RPMI8226 (cell line): ENCODE results near the gene WNK2.
"Not testable (repeated sequence)": the region's sequence is repeated elsewhere in the genome, so short reads cannot be mapped to it uniquely, and the experiment has no call there.

Experiments used
- DNase-seq: peaks from one replicate; pipeline ENCODE4 v3.0.0-alpha.2; 2015

The WNK2 gene

GRCh38 chr9:93183663-93184431 lies at the start of gene WNK2:
Gene WNK2, plus strand, starts transcription at chr9:93184139. Its CDS starts 791 bp downstream, at chr9:93184930.
- DNase-seq: peak; percentile 69

DNA sequence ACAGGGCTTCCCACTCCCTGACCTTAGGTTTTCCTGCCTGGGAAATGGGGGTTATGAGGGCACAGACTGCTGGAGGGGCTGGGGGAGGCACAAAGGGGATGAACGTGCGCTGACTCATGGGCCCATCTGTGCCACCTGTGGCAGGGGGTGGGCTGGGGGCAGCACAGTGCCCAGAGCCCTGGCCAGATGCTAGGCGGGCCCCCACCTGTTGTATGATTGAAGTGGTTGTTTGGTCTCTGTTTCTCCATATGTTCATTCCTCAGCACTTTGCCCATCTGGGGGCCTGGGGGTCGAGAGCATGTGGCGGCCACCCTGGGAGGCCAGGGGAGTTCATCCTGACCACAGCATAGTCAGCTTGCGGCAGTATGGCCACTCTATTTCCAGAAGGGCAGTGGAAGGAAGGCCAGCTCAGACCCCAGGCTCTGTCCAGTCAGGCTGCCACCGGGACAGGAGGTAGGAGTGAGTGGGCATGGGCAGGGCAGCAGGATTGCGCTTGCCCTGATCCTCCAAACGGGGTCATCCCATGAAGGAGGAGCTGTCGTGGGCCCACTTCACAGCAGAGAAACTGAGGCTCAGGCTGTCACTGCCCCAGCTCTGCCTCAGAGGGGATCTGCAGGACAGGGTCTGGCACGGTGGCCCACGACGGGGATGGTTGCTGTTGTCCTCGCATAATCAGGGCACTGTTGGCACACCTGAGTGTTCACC lies 49.0 kb upstream of the WNK2 start:
- DNase-seq: no peak

DNA sequence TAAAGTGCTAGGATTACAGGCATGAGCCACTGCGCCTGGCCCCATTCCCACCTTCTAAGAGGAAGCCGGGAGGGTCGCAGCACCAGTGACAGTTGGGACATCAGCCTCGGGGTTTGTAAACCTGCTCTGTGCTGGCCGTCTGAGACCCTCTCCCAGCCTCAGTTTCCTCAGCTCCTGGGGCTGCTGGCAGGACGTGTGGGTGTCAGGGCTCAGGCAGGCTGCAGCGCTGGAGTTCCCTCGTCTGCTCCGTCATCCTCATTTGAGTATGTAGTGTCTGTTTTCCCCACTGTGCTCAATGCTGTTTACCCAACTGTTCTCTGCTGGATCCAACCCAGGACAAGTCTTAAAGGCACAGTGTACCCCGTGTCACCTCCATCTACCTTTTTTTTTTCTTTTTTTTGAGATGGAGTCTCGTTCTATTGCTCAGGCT lies 47.9 kb upstream of the WNK2 start:
- no peak for DNase-seq

- no peak for DNase-seq
Measured at GRCh38 chr9:93137362-93137761, 46.6 kb upstream of the WNK2 start.

GRCh38 chr9:93138171-93138764 lies 45.7 kb upstream of the WNK2 start:
- DNase-seq: no peak

GRCh38 chr9:93139365-93140182 lies 44.4 kb upstream of the WNK2 start:
- peak; percentile 86 for DNase-seq

GRCh38 chr9:93141771-93142483 lies 42.0 kb upstream of the WNK2 start:
- DNase-seq: peak; percentile 57

DNA sequence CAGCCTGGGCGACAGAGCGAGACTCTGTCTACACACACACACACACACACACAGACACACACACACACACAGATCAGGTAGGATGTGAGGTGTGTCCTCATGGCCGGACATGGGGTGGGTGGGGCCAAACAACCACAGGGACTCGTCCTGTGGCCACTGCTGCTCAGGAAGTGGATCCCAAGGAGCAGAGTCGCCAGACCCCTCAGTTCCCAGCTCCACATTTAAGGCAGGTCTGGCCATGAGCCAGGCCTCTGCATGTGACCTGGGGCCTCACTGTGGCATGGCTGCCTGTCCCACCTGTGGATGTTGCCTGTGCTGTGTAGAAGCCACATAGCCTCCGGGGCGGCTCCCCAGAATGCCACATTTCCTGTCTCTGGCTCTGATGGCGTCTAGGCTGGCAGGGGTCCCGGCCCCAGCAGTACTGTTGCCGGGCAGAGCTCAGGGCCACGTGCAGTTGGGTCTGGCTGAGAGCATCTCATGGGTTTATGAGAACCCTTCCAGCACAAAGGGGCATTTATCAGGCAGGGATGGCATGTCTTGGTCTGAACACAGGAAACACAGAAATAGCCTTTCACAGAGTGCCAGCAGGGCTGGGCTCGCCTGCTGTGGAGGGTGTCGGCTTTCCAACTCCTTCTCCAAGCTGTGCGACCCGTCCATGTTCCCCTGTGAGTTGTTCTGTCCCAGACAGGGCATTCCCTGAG lies 40.0 kb upstream of the WNK2 start:
- peak; percentile 87 for DNase-seq

DNA sequence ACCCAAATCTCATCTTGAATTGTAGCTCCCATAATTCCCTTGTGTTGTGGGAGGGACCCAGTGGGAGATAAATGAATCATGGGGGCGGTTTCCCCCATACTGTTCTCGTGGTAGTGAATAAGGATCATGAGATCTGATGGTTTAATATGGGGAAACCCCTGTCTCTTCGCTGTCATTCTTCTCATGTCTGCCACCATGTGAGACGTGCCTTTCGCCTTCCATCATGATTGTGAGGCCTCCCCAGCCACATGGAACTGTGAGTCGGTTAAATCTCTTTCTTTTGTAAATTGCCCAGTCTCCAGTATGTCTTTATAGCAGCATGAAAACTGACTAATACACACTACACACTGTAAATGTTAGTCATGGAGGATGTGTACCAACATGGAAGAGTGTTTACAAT lies 37.2 kb upstream of the WNK2 start:
- not testable (repeated sequence) for DNase-seq

DNA sequence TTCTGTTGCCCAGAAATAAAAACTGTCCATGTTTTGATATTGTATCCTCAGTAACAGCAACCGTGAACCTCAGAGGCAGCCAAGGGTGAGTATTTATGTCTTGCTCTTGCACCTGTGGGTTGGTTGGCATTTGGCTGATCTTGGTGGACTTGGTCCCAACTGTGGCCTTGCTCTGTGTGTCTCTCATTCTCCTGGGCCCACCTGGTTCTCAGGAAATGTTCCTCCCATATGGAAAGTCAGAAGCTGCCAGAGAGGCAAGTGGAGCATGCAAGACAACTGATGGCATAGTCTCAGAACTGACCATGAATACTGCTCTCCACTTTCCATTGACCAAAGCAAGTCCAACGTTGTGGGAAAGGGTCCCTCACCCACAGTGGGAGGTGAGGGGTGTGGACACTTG lies 36.3 kb upstream of the WNK2 start:
- no peak for DNase-seq

DNA sequence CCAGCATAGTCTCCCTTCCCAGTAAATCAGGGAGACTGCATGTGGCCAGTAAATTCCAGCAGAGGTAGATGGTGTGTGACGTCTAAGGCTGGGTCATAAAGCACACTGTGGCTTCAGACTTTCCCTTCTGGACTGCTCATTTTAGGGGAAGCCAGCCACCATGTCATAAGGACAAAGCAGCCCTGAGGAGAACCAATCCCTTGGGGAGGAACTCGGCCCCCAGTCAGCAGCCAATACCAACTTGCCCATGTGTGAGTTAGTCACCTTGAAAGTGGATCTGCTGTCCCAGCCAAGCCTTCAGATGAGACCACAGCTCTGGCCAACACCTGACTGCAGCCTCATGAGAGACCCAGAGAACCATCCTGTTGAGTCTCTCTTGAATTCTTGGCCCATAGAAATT lies 35.2 kb upstream of the WNK2 start:
- DNase-seq: no peak

DNA sequence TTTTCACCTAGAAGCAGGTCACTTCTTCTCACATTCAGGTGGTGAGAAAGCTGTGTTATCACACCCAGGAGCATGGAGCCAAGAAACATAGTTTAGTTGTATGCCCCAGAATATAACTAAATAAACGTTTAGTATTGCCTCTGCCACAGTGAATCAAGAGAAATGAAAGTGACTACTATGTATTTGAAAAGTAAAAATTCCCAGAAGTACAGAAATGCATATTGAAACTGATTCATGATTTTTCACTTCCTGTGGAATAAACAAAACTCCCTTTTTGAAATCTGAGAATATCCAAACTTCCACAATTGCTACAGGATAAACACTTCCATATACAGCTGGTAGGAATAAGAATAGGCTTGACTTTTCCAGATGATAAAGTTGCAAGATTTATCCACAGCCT lies 34.6 kb upstream of the WNK2 start:
- DNase-seq: no peak

- DNase-seq: no peak
Measured at GRCh38 chr9:93151097-93151784, 32.7 kb upstream of the WNK2 start.

GRCh38 chr9:93154293-93154903 lies 29.5 kb upstream of the WNK2 start:
- DNase-seq: peak; percentile 57

- DNase-seq: no peak
Measured at GRCh38 chr9:93155716-93156474, 28.0 kb upstream of the WNK2 start.

- DNase-seq: no peak
Measured at GRCh38 chr9:93156475-93157008, 27.4 kb upstream of the WNK2 start.

- peak; percentile 85 for DNase-seq
Measured at GRCh38 chr9:93159601-93160471, 24.1 kb upstream of the WNK2 start.

GRCh38 chr9:93161786-93162562 lies 22.0 kb upstream of the WNK2 start:
- no peak for DNase-seq
